Esophagus muscularis mucosa (tissue), 4 donors: ENCODE data around the gene CELF2.

Experiments
- EP300 ChIP-seq: sonication (generic); formaldehyde crosslinking; IDR thresholded peaks from one replicate; pipeline ENCODE4 v1.6.1; 2017; ENCODE audit warnings: antibody characterized with exemption
- POLR2A ChIP-seq: fragments of 450-650 bp; IDR thresholded peaks from one replicate; pipeline ENCODE4 v1.6.1; 2017; ENCODE audit warnings: antibody characterized with exemption, moderate library complexity, mild to moderate bottlenecking, low read depth
- TF ChIP-seq, protein P1 (sequence below), 3 experiments: fragments of 200-600 bp in 2 of 3; fragments of 450-650 bp in 1 of 3; sonication (generic) in 2 of 3; IDR thresholded peaks; one replicate each; pipeline ENCODE4 v1.5.1; 2017 to 2019; ENCODE audit warnings: antibody characterized with exemption in 3 of 3, mild to moderate bottlenecking in 2 of 3, moderate library complexity in 1 of 3

DNA sequence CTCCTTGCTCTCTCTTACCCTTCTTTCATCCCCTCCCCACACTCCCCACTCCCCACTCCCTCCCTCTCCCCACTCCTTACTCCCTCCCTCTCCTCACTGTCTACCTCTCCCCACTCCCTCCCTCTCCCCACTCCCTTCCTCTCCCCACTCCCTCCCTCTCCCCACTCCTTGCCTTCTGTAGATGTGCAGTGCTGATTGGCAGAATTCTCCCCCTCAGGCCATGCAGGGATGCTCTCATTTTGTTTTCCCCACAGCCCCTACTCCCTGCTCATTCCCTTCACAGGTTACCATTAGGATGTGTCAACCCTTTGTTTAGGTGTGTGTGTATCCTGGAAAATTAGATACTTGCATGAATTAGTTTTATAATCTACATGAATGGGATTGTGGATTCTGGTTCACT, 90.3 kb downstream of the CELF2 start:
- TF ChIP-seq POLR2A (no peak), EP300 (no peak)
- TF ChIP-seq, protein P1, sequence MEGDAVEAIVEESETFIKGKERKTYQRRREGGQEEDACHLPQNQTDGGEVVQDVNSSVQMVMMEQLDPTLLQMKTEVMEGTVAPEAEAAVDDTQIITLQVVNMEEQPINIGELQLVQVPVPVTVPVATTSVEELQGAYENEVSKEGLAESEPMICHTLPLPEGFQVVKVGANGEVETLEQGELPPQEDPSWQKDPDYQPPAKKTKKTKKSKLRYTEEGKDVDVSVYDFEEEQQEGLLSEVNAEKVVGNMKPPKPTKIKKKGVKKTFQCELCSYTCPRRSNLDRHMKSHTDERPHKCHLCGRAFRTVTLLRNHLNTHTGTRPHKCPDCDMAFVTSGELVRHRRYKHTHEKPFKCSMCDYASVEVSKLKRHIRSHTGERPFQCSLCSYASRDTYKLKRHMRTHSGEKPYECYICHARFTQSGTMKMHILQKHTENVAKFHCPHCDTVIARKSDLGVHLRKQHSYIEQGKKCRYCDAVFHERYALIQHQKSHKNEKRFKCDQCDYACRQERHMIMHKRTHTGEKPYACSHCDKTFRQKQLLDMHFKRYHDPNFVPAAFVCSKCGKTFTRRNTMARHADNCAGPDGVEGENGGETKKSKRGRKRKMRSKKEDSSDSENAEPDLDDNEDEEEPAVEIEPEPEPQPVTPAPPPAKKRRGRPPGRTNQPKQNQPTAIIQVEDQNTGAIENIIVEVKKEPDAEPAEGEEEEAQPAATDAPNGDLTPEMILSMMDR (IDR thresholded peaks at IDR 0.05), result no peak
